A673 (cell line): ENCODE measurements around the gene ZNF775.

ENCODE experiments used
- EZH2 ChIP-seq: fragments of 200-600 bp; sonication (generic); IDR thresholded peaks from 2 replicates; pipeline ENCODE4 v1.6.1; 2017; ENCODE audit warnings: borderline replicate concordance, low read depth, mild to moderate bottlenecking, mixed read lengths, antibody characterized with exemption, low read length; ENCODE audit not compliant: poor library complexity, severe bottlenecking
- TF ChIP-seq, protein P1 (sequence below): fragments of 300-800, 200-600 bp; sonication (generic); conservative IDR thresholded peaks from 2 replicates; pipeline ENCODE4 v1.5.1; 2017; ENCODE audit warnings: low read depth, mild to moderate bottlenecking, antibody characterized with exemption, low read length, moderate library complexity, mixed read lengths

DNA sequence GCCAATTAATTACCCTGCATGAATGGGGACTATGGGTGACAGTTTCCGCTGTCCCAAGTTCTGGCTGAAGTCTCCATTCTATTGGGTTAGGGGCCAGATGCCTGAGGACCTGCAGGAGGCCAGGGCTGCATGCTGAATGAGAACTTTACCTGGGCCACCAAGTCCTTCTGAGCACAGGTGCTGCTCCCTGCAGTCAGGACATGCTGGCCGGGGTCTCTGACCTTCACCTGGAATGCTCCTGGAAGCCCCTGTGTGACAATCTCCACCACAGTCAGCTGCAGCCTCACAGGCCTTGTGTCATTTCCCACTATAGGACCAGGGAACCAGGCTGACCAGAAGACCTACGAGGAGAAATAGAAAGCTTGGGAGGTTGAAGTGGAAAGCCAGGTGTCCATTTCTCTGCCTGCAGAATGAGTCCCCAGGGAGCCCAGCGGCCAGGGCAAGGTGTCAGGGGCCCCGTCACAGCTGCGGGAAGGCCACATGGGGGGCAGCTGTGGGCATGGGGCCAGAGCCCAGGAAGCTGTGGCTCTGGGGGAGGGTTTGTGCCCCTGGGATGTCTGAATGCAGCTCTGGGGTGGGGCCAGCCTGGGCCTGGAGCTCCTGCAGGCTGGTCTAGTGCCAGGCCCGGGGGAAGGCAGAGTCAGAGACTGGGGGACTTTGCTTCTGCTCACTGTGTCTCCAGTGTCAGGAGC lies 65.7 kb downstream of the ZNF775 start:
- TF ChIP-seq, protein P1, sequence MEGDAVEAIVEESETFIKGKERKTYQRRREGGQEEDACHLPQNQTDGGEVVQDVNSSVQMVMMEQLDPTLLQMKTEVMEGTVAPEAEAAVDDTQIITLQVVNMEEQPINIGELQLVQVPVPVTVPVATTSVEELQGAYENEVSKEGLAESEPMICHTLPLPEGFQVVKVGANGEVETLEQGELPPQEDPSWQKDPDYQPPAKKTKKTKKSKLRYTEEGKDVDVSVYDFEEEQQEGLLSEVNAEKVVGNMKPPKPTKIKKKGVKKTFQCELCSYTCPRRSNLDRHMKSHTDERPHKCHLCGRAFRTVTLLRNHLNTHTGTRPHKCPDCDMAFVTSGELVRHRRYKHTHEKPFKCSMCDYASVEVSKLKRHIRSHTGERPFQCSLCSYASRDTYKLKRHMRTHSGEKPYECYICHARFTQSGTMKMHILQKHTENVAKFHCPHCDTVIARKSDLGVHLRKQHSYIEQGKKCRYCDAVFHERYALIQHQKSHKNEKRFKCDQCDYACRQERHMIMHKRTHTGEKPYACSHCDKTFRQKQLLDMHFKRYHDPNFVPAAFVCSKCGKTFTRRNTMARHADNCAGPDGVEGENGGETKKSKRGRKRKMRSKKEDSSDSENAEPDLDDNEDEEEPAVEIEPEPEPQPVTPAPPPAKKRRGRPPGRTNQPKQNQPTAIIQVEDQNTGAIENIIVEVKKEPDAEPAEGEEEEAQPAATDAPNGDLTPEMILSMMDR, result no peak
- TF ChIP-seq EZH2, result no peak
